ACC112 (cell line): ENCODE data around the gene EIF4B.
A peak's percentile ranks its signal among the peaks of the same experiment; 100 is the strongest.

Experiments
- H2AFZ ChIP-seq: fragments of 200-600 bp; sonication (generic); one replicate; pipeline ENCODE4 v1.6.0; 2017; ENCODE audit warnings: antibody characterized with exemption, low read length; ENCODE audit not compliant: unreplicated experiment
- H3K27ac ChIP-seq: fragments of 200-600 bp; sonication (generic); 2 replicates; pipeline ENCODE4 v1.5.1; 2014; ENCODE audit warnings: low read depth, mild to moderate bottlenecking, antibody characterized with exemption, low read length, moderate library complexity
- H3K27me3 ChIP-seq: fragments of 200-600 bp; sonication (generic); 2 replicates; pipeline ENCODE4 v1.6.1; 2014; ENCODE audit warnings: mild to moderate bottlenecking, antibody characterized with exemption, low read length, moderate library complexity, mixed read lengths; ENCODE audit not compliant: insufficient read depth
- H3K36me3 ChIP-seq: fragments of 200-600 bp; sonication (generic); 2 replicates; pipeline ENCODE4 v1.6.1; 2016; ENCODE audit warnings: mild to moderate bottlenecking, antibody characterized with exemption, low read length, moderate library complexity, mixed read lengths; ENCODE audit not compliant: insufficient read depth
- H3K4me1 ChIP-seq: fragments of 200-600 bp; sonication (generic); one replicate; pipeline ENCODE4 v1.6.1; 2016; ENCODE audit warnings: low read length, mixed read lengths; ENCODE audit not compliant: insufficient read depth, unreplicated experiment, control insufficient read depth
- H3K4me3 ChIP-seq: fragments of 200-600 bp; sonication (generic); 2 replicates; pipeline ENCODE4 v1.5.1; 2014; ENCODE audit warnings: mild to moderate bottlenecking, low read depth, low read length
- H3K79me2 ChIP-seq: fragments of 200-600 bp; sonication (generic); one replicate; pipeline ENCODE4 v1.6.0; 2016; ENCODE audit warnings: low read length; ENCODE audit not compliant: control insufficient read depth, unreplicated experiment, insufficient read depth

Gene EIF4B

GRCh38 chr12:53052419-53053217 lies 46.4 kb downstream of the EIF4B start:
- Histone ChIP-seq H3K4me1 (peaks cover 57% of the 10 kb centered on the region), H3K27me3 (no peaks in the 10 kb centered on the region), H2AFZ (no peak overlapping the region), H3K27ac (peak overlapping the region; percentile 85), H3K4me3 (peak overlapping the region; percentile 92), H3K79me2 (peaks cover 34% of the 10 kb centered on the region), H3K36me3 (peaks cover 28% of the 10 kb centered on the region)

GRCh38 chr12:53053218-53054111 lies 47.2 kb downstream of the EIF4B start:
- peaks cover 34% of the 10 kb centered on the region for H3K79me2 ChIP-seq
- no peaks in the 10 kb centered on the region for H3K27me3 ChIP-seq
- H3K4me3 ChIP-seq: peak overlapping the region; percentile 67
- H3K36me3 ChIP-seq: peaks cover 28% of the 10 kb centered on the region
- H3K27ac ChIP-seq: peak overlapping the region; percentile 6; the same call in 1 of the 2 replicates
- peaks cover 49% of the 10 kb centered on the region for H3K4me1 ChIP-seq
- H2AFZ ChIP-seq: no peak overlapping the region

- H3K27ac ChIP-seq: 0 out of 2 replicates have a peak overlapping the region, but pooled peaks have one; percentile 6
- peaks cover 34% of the 10 kb centered on the region for H3K79me2 ChIP-seq
- no peak overlapping the region for H2AFZ ChIP-seq
- H3K4me3 ChIP-seq: peak overlapping the region; percentile 67
- H3K4me1 ChIP-seq: peaks cover 41% of the 10 kb centered on the region
- H3K27me3 ChIP-seq: no peaks in the 10 kb centered on the region
- peaks cover 28% of the 10 kb centered on the region for H3K36me3 ChIP-seq
Measured at GRCh38 chr12:53054112-53054878, 48.0 kb downstream of the EIF4B start.

GRCh38 chr12:53055471-53056266 lies 49.4 kb downstream of the EIF4B start:
- no peak overlapping the region for H3K4me3 ChIP-seq
- peaks cover 36% of the 10 kb centered on the region for H3K4me1 ChIP-seq
- H2AFZ ChIP-seq: no peak overlapping the region
- H3K27me3 ChIP-seq: no peaks in the 10 kb centered on the region
- H3K27ac ChIP-seq: no peak overlapping the region
- peaks cover 28% of the 10 kb centered on the region for H3K36me3 ChIP-seq
- peaks cover 21% of the 10 kb centered on the region for H3K79me2 ChIP-seq

- H3K27me3 ChIP-seq: no peaks in the 10 kb centered on the region
- H3K4me3 ChIP-seq: no peak overlapping the region
- H3K36me3 ChIP-seq: peaks cover 34% of the 10 kb centered on the region
- H2AFZ ChIP-seq: no peak overlapping the region
- no peak overlapping the region for H3K27ac ChIP-seq
- H3K79me2 ChIP-seq: peaks cover 14% of the 10 kb centered on the region
- H3K4me1 ChIP-seq: peaks cover 29% of the 10 kb centered on the region
Measured at GRCh38 chr12:53056296-53056695, 50.0 kb downstream of the EIF4B start.

GRCh38 chr12:53056901-53057300 lies 50.6 kb downstream of the EIF4B start:
- Histone ChIP-seq H2AFZ (no peak overlapping the region), H3K27me3 (no peaks in the 10 kb centered on the region), H3K4me1 (peaks cover 23% of the 10 kb centered on the region), H3K36me3 (peaks cover 36% of the 10 kb centered on the region), H3K4me3 (no peak overlapping the region), H3K27ac (no peak overlapping the region), H3K79me2 (peaks cover 8% of the 10 kb centered on the region)

- peaks cover 37% of the 10 kb centered on the region for H3K36me3 ChIP-seq
- H3K4me3 ChIP-seq: no peak overlapping the region
- H3K27ac ChIP-seq: no peak overlapping the region
- peaks cover 24% of the 10 kb centered on the region for H3K4me1 ChIP-seq
- H3K79me2 ChIP-seq: peaks cover under 1% of the 10 kb centered on the region
- no peak overlapping the region for H2AFZ ChIP-seq
- no peaks in the 10 kb centered on the region for H3K27me3 ChIP-seq
Measured at GRCh38 chr12:53057816-53058500, 51.7 kb downstream of the EIF4B start.

GRCh38 chr12:53058674-53059433 lies 52.6 kb downstream of the EIF4B start:
- no peak overlapping the region for H3K27ac ChIP-seq
- no peaks in the 10 kb centered on the region for H3K79me2 ChIP-seq
- no peaks in the 10 kb centered on the region for H3K27me3 ChIP-seq
- no peak overlapping the region for H2AFZ ChIP-seq
- no peak overlapping the region for H3K4me3 ChIP-seq
- H3K4me1 ChIP-seq: peaks cover 23% of the 10 kb centered on the region
- H3K36me3 ChIP-seq: peaks cover 33% of the 10 kb centered on the region

GRCh38 chr12:53059434-53060063 lies 53.3 kb downstream of the EIF4B start:
- Histone ChIP-seq H3K79me2 (no peaks in the 10 kb centered on the region), H3K27ac (no peak overlapping the region), H2AFZ (no peak overlapping the region), H3K4me1 (peaks cover 24% of the 10 kb centered on the region), H3K4me3 (no peak overlapping the region), H3K36me3 (peaks cover 29% of the 10 kb centered on the region), H3K27me3 (no peaks in the 10 kb centered on the region)
